ENCODE results near the gene CALHM3.

GRCh38 chr10:103441611-103442010 lies 37.4 kb downstream of the CALHM3 start:
- TF ChIP-seq OSR1 (CRISPR knock-in tag; IDR thresholded peaks at IDR 0.05) (no peak), TCF4 (CRISPR knock-in tag; IDR thresholded peaks at IDR 0.05; ENCODE audit: borderline replicate concordance) (no peak), ZC3H10 (CRISPR knock-in tag; IDR thresholded peaks at IDR 0.05) (no peak), ZNF70 (CRISPR knock-in tag; IDR thresholded peaks at IDR 0.05) (no peak)
